Natural killer cell (primary cell): ENCODE data around the gene CCDC82. TPM values are rescaled to one million over a fixed set of nuclear protein-coding genes. Genes with fewer than 3 reads are reported as not detected.
"Not testable (repeated sequence)": the region's sequence is repeated elsewhere in the genome, so short reads cannot be mapped to it uniquely, and the experiment has no call there.

ENCODE experiments used
- ATAC-seq, 3 donors: fragments of 150-1000 bp in 2 of 3; fragments of 200-7000 bp in 1 of 3; cut with Tn5 transposase; 1 replicate in 1 of 3; 2 replicates in 2 of 3; pipeline ENCODE4 v1.10.0; 2021; ENCODE audit warnings: mild to moderate bottlenecking in 2 of 3, moderate library complexity in 2 of 3
- DNase-seq, 2 donors: peaks; one replicate each; pipeline versions ENCODE4 v3.0.0 to v3.0.0-alpha.2; 2013 to 2021; ENCODE audit warnings: mixed read lengths in 1 of 2
- H3K27ac ChIP-seq: one replicate; pipeline ENCODE4 v1.5.1; 2013; ENCODE audit warnings: mild to moderate bottlenecking, low read length
- H3K27me3 ChIP-seq: one replicate; pipeline ENCODE4 v1.6.1; 2013; ENCODE audit warnings: low read length; ENCODE audit not compliant: control insufficient read depth, insufficient read depth
- H3K36me3 ChIP-seq: one replicate; pipeline ENCODE4 v1.6.1; 2013; ENCODE audit warnings: low read length; ENCODE audit not compliant: control insufficient read depth, insufficient read depth
- H3K4me1 ChIP-seq: one replicate; pipeline ENCODE4 v1.6.1; 2013; ENCODE audit warnings: low read length; ENCODE audit not compliant: control insufficient read depth, insufficient read depth
- H3K4me3 ChIP-seq: one replicate; pipeline ENCODE4 v1.5.1; 2013; ENCODE audit warnings: low read length
- H3K9me3 ChIP-seq: one replicate; pipeline ENCODE4 v1.6.1; 2013; ENCODE audit warnings: low read length; ENCODE audit not compliant: control insufficient read depth, insufficient read depth
- H3K27ac Mint-ChIP-seq, 2 donors: one replicate each; pipeline ENCODE4 v1.8.0; 2022; ENCODE audit warnings: mild to moderate bottlenecking in 2 of 2, mixed read lengths in 2 of 2, moderate library complexity in 1 of 2
- H3K27me3 Mint-ChIP-seq, 2 donors: one replicate each; pipeline ENCODE4 v1.8.0; 2022; ENCODE audit warnings: low read depth in 2 of 2, mixed read lengths in 2 of 2
- H3K36me3 Mint-ChIP-seq: one replicate; pipeline ENCODE4 v1.8.0; 2022; ENCODE audit warnings: mixed read lengths
- H3K4me1 Mint-ChIP-seq, 2 donors: one replicate each; pipeline ENCODE4 v1.8.0; 2022; ENCODE audit warnings: mixed read lengths in 2 of 2
- H3K4me3 Mint-ChIP-seq: one replicate; pipeline ENCODE4 v1.8.0; 2022; ENCODE audit warnings: mild to moderate bottlenecking, moderate library complexity, mixed read lengths
- H3K9me3 Mint-ChIP-seq, 2 donors: one replicate each; pipeline ENCODE4 v1.8.0; 2022; ENCODE audit warnings: mixed read lengths in 2 of 2
- WGBS: methylation state at CpG from one replicate; pipeline ENCODE4 v1.1.7; 2013; ENCODE audit warnings: missing lambda C conversion rate; ENCODE audit not compliant: insufficient coverage; 5-methylcytosine and 5-hydroxymethylcytosine counted together
- intact Hi-C: fragments of 100-400 bp; cut with micrococcal nuclease; formaldehyde crosslinking; loops from one replicate; pipeline ENCODE4 v1.14.2; 2022
- total RNA-seq, 4 donors: library from RNA; stranded (reverse); fragments of 120-200 nt in 1 of 4; gene quantifications; one replicate each; pipeline versions ENCODE4 v1.2.3 to v1.2.4, GENCODE V29; 2013 to 2022
- TF ChIP-seq, protein P1 (sequence below): fragments of 200-600 bp; IDR thresholded peaks from one replicate; pipeline ENCODE4 v1.8.0; 2022; ENCODE audit warnings: antibody characterized with exemption

The CCDC82 gene
- total RNA-seq = 10 to 100 TPM; 36.2 to 42.1 (median 38.0) TPM
- 57.2 TPM for total RNA-seq (2013)

- TF ChIP-seq, protein P1, sequence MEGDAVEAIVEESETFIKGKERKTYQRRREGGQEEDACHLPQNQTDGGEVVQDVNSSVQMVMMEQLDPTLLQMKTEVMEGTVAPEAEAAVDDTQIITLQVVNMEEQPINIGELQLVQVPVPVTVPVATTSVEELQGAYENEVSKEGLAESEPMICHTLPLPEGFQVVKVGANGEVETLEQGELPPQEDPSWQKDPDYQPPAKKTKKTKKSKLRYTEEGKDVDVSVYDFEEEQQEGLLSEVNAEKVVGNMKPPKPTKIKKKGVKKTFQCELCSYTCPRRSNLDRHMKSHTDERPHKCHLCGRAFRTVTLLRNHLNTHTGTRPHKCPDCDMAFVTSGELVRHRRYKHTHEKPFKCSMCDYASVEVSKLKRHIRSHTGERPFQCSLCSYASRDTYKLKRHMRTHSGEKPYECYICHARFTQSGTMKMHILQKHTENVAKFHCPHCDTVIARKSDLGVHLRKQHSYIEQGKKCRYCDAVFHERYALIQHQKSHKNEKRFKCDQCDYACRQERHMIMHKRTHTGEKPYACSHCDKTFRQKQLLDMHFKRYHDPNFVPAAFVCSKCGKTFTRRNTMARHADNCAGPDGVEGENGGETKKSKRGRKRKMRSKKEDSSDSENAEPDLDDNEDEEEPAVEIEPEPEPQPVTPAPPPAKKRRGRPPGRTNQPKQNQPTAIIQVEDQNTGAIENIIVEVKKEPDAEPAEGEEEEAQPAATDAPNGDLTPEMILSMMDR = no peak
- Histone ChIP-seq H3K9me3 (no peaks in the 10 kb centered on the region), H3K27ac (peak within 1 kb of the TSS; percentile 89), H3K36me3 (no peaks in the 10 kb centered on the region), H3K4me3 (peak within 1 kb of the TSS; percentile 82), H3K4me1 (peaks cover 8% of the 10 kb centered on the region), H3K27me3 (no peaks in the 10 kb centered on the region)
- WGBS = under 1% methylated on average over 53 of the region's 53 CpGs
- Mint-ChIP-seq H3K36me3 (no peaks in the 10 kb centered on the region), H3K27ac (peak within 1 kb of the TSS; percentile 75 to 95), H3K9me3 (no peaks in the 10 kb centered on the region), H3K27me3 (no peaks in the 10 kb centered on the region), H3K4me1 (peaks cover 35 to 54% of the 10 kb centered on the region in 2 donors), H3K4me3 (peak within 1 kb of the TSS; percentile 95)
- DNase-seq (peak; percentile 97), ATAC-seq (peak; percentile 96 to 99 (median 97))
- intact Hi-C loops = loop anchor here (1.0 to 5.0 kb wide), 3 partner anchors 47 to 601 kb away; partner anchors contain the start of genes FAM76B and MAML2
Observed at GRCh38 chr11:96389720-96390487, at the start of gene CCDC82, which contains the start of gene JRKL. Gene CCDC82, minus strand, starts transcription at chr11:96389912. Its CDS starts 5,165 bp downstream, at chr11:96384747. Gene JRKL, plus strand, starts transcription at chr11:96390013. Its CDS starts 637 bp downstream, at chr11:96390650.

DNA sequence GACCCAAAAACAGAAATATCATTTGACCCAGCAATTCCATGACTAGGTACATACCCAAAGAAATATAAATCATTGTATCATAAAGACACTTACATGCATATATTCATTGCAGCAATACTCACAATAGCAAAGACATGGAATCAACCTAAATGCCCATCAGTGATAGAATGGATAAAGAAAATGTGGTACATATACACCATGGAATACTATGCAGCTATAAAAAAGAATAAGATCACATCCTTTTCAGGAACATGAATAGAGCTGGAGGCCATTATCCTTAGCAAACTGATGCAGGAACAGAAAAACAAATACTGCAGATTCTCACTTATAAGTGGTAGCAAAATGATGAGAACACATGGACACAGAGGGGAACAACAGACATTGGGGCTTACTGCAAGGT, 42.9 kb upstream of the CCDC82 start:
- H3K27ac ChIP-seq, H3K9me3 Mint-ChIP-seq, H3K36me3 Mint-ChIP-seq, DNase-seq, ATAC-seq, H3K4me3 Mint-ChIP-seq, H3K4me1 ChIP-seq, H3K9me3 ChIP-seq, H3K27ac Mint-ChIP-seq, H3K27me3 ChIP-seq, H3K4me3 ChIP-seq, H3K4me1 Mint-ChIP-seq, intact Hi-C loops, H3K36me3 ChIP-seq: not testable (repeated sequence)
- H3K27me3 Mint-ChIP-seq = peaks cover 31 to 62% of the 10 kb centered on the region in 2 donors

DNA sequence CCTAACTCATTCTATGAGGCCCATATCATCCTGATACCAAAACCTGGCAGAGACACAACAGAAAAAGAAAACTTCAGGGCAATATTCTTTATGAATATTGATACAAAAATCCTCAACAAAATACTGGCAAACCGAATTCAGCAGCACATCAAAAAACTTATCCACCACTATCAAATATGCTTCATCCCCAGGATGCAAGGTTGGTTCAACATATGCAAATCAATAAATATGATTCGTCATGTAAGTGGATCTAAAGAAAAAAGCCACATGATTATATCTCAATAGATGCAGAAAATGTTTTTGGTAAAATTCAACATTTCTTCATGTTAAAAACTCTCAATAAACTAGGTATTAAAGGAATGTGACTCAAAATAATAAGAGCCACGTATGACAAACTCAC, 41.0 kb upstream of the CCDC82 start:
- intact Hi-C loops = no loop called here
- no peak overlapping the region for H3K27ac Mint-ChIP-seq
- H3K36me3 ChIP-seq = no peaks in the 10 kb centered on the region
- H3K36me3 Mint-ChIP-seq = no peaks in the 10 kb centered on the region
- no peaks in the 10 kb centered on the region for H3K4me1 ChIP-seq
- ATAC-seq (no peak), DNase-seq (no peak)
- H3K4me3 Mint-ChIP-seq = no peak overlapping the region
- H3K27ac ChIP-seq = no peak overlapping the region
- TF ChIP-seq, protein P1 = no peak
- H3K9me3 Mint-ChIP-seq = no peaks in the 10 kb centered on the region
- peaks cover 26 to 61% of the 10 kb centered on the region in 2 donors for H3K27me3 Mint-ChIP-seq
- H3K4me3 ChIP-seq = no peak overlapping the region
- no peaks in the 10 kb centered on the region for H3K9me3 ChIP-seq
- H3K27me3 ChIP-seq = peaks cover 4% of the 10 kb centered on the region
- WGBS = 90% methylated on average over 2 of the region's 3 CpGs
- H3K4me1 Mint-ChIP-seq = no peaks in the 10 kb centered on the region

DNA sequence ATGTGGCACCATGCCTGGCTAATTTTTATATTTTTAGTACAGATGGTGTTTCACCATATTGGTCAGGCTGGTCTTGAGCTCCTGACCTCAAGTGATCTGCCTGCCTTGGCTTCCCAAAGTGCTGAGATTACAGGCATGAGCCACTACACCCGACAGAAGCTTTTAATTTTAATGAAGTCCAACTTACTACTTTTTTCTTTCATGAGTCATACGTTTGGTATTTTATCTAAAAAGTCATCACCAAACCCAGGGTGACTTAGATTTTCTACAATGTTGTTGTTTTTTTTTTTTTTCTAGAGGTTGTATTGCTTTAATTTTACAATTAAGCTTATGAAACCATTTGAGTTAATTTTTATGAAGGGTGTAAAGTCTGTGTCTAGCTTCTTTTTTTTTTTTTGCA, 35.0 kb upstream of the CCDC82 start:
- intact Hi-C loops = loop anchor here (5.0 kb wide), 3 partner anchors 1272 to 1902 kb away; no protein-coding TSS in a partner anchor
- H3K27ac Mint-ChIP-seq = no peak overlapping the region
- DNase-seq = no peak
- no peaks in the 10 kb centered on the region for H3K4me1 Mint-ChIP-seq
- TF ChIP-seq, protein P1 = no peak
- H3K27ac ChIP-seq = no peak overlapping the region
- H3K36me3 Mint-ChIP-seq = no peaks in the 10 kb centered on the region
- H3K4me1 ChIP-seq = no peaks in the 10 kb centered on the region
- H3K4me3 Mint-ChIP-seq = no peak overlapping the region
- H3K9me3 ChIP-seq = no peaks in the 10 kb centered on the region
- H3K27me3 Mint-ChIP-seq = peaks cover 27 to 60% of the 10 kb centered on the region in 2 donors
- WGBS = 63% methylated on average over 1 of the region's 2 CpGs
- ATAC-seq = no peak
- peaks cover 13% of the 10 kb centered on the region for H3K27me3 ChIP-seq
- H3K4me3 ChIP-seq = no peak overlapping the region
- no peaks in the 10 kb centered on the region for H3K9me3 Mint-ChIP-seq
- no peaks in the 10 kb centered on the region for H3K36me3 ChIP-seq
